Loucy (cell line): ENCODE measurements around the gene KLF13.

Source experiments
- CTCF ChIP-seq: fragments of 200-600 bp; sonication (generic); conservative IDR thresholded peaks from 2 replicates; pipeline ENCODE4 v1.5.1; 2014; ENCODE audit warnings: mild to moderate bottlenecking, antibody characterized with exemption, low read length
- EZH2phosphoT487 ChIP-seq: fragments of 200-600 bp; IDR thresholded peaks from 2 replicates; pipeline ENCODE4 v1.6.1; 2018; ENCODE audit warnings: antibody characterized with exemption, mild to moderate bottlenecking, moderate library complexity, borderline replicate concordance

DNA sequence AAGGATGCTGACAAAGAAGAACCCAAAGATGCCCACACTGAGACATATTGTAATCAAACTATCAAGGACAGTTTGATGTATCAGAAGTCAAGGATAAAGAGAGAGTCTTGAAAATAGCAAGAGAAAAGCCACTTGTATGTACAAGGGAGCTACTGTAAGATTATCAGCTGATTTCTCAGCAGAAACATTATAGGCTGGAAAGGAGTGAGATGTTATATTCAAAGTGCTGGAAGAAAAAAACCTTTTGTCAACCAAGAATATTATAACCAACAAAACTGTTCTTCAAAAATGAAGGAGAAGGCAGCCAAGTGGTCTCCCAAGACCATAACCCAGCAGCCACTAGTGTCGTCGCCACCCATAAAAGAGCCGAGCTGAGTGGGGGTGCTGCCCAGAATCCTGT lies 93.2 kb downstream of the KLF13 start:
- TF ChIP-seq CTCF (no peak), EZH2phosphoT487 (no peak)
